DMS53 treated with DMSO at 0.1 percent for 48 hours (cell line): ENCODE data around the gene RAB3A.
A peak's percentile ranks its signal among the peaks of the same experiment; 100 is the strongest.

Source experiments
- DNase-seq: peaks from one replicate; lab custom pipeline; 2025; ENCODE audit not compliant: unreplicated experiment; lab: John Stamatoyannopoulos, UW

RAB3A gene

GRCh38 chr19:18203863-18204393 lies at the start of gene RAB3A:
RAB3A (minus strand) TSS chr19:18204042; CDS start chr19:18202740, 1,302 bp downstream.
- DNase-seq, result peak; percentile 100

- no peak for DNase-seq
Observed at GRCh38 chr19:18253130-18253529, 49.3 kb upstream of the RAB3A start.

- DNase-seq, result no peak
Observed at GRCh38 chr19:18252370-18252717, 48.5 kb upstream of the RAB3A start.

- peak; percentile 17 for DNase-seq
Observed at GRCh38 chr19:18251587-18252369, 47.9 kb upstream of the RAB3A start.

GRCh38 chr19:18249834-18250233 lies 46.0 kb upstream of the RAB3A start:
- no peak for DNase-seq

- no peak for DNase-seq
Observed at GRCh38 chr19:18245297-18245696, 41.5 kb upstream of the RAB3A start.

- no peak for DNase-seq
Observed at GRCh38 chr19:18239303-18239702, 35.5 kb upstream of the RAB3A start.

- DNase-seq, result no peak
Observed at GRCh38 chr19:18234194-18234593, 30.4 kb upstream of the RAB3A start.

- peak; percentile 18 for DNase-seq
Observed at GRCh38 chr19:18233224-18233825, 29.5 kb upstream of the RAB3A start.

GRCh38 chr19:18232540-18233223 lies 28.8 kb upstream of the RAB3A start:
- no peak for DNase-seq

GRCh38 chr19:18231775-18232174 lies 27.9 kb upstream of the RAB3A start:
- no peak for DNase-seq

GRCh38 chr19:18230941-18231734 lies 27.3 kb upstream of the RAB3A start:
- DNase-seq, result no peak

GRCh38 chr19:18229915-18230314 lies 26.1 kb upstream of the RAB3A start:
- no peak for DNase-seq

GRCh38 chr19:18229474-18229873 lies 25.6 kb upstream of the RAB3A start:
- DNase-seq, result no peak

- DNase-seq, result no peak
Observed at GRCh38 chr19:18227781-18228271, 24.0 kb upstream of the RAB3A start.

- DNase-seq, result no peak
Observed at GRCh38 chr19:18226956-18227780, 23.3 kb upstream of the RAB3A start.

- DNase-seq, result peak; percentile 33
Observed at GRCh38 chr19:18225702-18226468, 22.0 kb upstream of the RAB3A start, which contains the start of gene PDE4C. PDE4C (minus strand) TSS chr19:18226438; CDS start chr19:18226415, 23 bp downstream.

- no peak for DNase-seq
Observed at GRCh38 chr19:18225355-18225701, 21.5 kb upstream of the RAB3A start.
